ENCODE data around the gene SLC39A11. TPM values are rescaled to one million over a fixed set of nuclear protein-coding genes. Genes with fewer than 3 reads are reported as not detected.
A peak's percentile ranks its signal among the peaks of the same experiment; 100 is the strongest.

Gene SLC39A11
- total RNA-seq, 1 donor from 2014 or later: 5.5 TPM

- Histone ChIP-seq H3F3A (ENCODE audit: low read depth) (no peaks in the 10 kb centered on the region), H3K4me3 (no peak overlapping the region), H3K36me3 (no peaks in the 10 kb centered on the region), H3K9ac (no peak overlapping the region), H4K20me1 (ENCODE audit: low read depth) (no peaks in the 10 kb centered on the region), H3K4me1 (no peaks in the 10 kb centered on the region), H3K4me2 (no peak overlapping the region), H3K79me2 (ENCODE audit: low read depth) (no peaks in the 10 kb centered on the region), H3K9me3 (ENCODE audit: low read depth) (no peaks in the 10 kb centered on the region), H3K27me3 (no peaks in the 10 kb centered on the region), H3K27ac (no peak overlapping the region), H2AFZ (replicated peaks) (no peak overlapping the region)
- H3K4me3 Mint-ChIP-seq: no peak overlapping the region
- DNase-seq (ENCODE audit: low spot score): no peak
- peaks cover 12% of the 10 kb centered on the region for H3K9me3 Mint-ChIP-seq
- H3K27ac Mint-ChIP-seq: peak overlapping the region; percentile 50
- H3K36me3 Mint-ChIP-seq: peaks cover 2% of the 10 kb centered on the region
- peaks cover 13% of the 10 kb centered on the region for H3K4me1 Mint-ChIP-seq
- H3K27me3 Mint-ChIP-seq (ENCODE audit: insufficient read depth, low read depth): peaks cover 2% of the 10 kb centered on the region
- TF ChIP-seq, protein P1, sequence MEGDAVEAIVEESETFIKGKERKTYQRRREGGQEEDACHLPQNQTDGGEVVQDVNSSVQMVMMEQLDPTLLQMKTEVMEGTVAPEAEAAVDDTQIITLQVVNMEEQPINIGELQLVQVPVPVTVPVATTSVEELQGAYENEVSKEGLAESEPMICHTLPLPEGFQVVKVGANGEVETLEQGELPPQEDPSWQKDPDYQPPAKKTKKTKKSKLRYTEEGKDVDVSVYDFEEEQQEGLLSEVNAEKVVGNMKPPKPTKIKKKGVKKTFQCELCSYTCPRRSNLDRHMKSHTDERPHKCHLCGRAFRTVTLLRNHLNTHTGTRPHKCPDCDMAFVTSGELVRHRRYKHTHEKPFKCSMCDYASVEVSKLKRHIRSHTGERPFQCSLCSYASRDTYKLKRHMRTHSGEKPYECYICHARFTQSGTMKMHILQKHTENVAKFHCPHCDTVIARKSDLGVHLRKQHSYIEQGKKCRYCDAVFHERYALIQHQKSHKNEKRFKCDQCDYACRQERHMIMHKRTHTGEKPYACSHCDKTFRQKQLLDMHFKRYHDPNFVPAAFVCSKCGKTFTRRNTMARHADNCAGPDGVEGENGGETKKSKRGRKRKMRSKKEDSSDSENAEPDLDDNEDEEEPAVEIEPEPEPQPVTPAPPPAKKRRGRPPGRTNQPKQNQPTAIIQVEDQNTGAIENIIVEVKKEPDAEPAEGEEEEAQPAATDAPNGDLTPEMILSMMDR (IDR thresholded peaks at IDR 0.05): no peak
- TF ChIP-seq EZH2 (IDR thresholded peaks at IDR 0.05) (no peak), EZH2phosphoT487 (IDR thresholded peaks at IDR 0.05) (no peak)
Measured at GRCh38 chr17:72976971-72977770, 115.3 kb downstream of the SLC39A11 start.

DNA sequence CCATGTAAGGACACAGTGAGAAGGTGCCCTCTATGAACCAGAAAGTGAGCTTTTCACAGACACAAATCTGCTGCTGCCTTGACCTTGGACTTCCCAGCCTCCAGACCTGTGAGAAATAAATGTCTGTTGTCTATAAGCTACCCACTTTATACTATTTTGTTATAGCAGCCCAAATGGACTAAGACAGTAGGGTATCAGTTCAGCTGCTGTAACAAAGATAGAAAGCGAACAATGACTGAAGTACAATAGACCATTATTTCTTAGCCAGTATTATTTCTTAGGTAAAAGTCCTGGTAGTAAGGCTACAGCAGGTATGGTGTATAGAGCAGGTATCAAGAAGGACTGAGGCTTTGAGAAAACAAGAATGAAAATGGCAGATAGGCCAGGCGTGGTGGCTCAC, 117.0 kb downstream of the SLC39A11 start:
- no peak overlapping the region for H3K9ac ChIP-seq
- H4K20me1 ChIP-seq (ENCODE audit: low read depth): no peaks in the 10 kb centered on the region
- no peaks in the 10 kb centered on the region for H3K27me3 ChIP-seq
- TF ChIP-seq EZH2 (IDR thresholded peaks at IDR 0.05): no peak
- TF ChIP-seq, protein P1 (IDR thresholded peaks at IDR 0.05): no peak
- Mint-ChIP-seq H3K27ac (no peak overlapping the region), H3K27me3 (ENCODE audit: insufficient read depth, low read depth) (peaks cover 5% of the 10 kb centered on the region), H3K4me3 (no peak overlapping the region), H3K4me1 (peaks cover 26% of the 10 kb centered on the region), H3K36me3 (peaks cover 2% of the 10 kb centered on the region), H3K9me3 (peaks cover 12% of the 10 kb centered on the region)
- no peaks in the 10 kb centered on the region for H3K79me2 ChIP-seq (ENCODE audit: low read depth)
- no peak overlapping the region for H3K27ac ChIP-seq
- no peak overlapping the region for H3K4me3 ChIP-seq
- H3K4me1 ChIP-seq: peaks cover 11% of the 10 kb centered on the region
- H3K4me2 ChIP-seq: no peak overlapping the region
- DNase-seq (ENCODE audit: low spot score): no peak
- no peaks in the 10 kb centered on the region for H3K36me3 ChIP-seq
- H3F3A ChIP-seq (ENCODE audit: low read depth): no peaks in the 10 kb centered on the region
- no peaks in the 10 kb centered on the region for H3K9me3 ChIP-seq (ENCODE audit: low read depth)
- H2AFZ ChIP-seq (replicated peaks): no peak overlapping the region

DNA sequence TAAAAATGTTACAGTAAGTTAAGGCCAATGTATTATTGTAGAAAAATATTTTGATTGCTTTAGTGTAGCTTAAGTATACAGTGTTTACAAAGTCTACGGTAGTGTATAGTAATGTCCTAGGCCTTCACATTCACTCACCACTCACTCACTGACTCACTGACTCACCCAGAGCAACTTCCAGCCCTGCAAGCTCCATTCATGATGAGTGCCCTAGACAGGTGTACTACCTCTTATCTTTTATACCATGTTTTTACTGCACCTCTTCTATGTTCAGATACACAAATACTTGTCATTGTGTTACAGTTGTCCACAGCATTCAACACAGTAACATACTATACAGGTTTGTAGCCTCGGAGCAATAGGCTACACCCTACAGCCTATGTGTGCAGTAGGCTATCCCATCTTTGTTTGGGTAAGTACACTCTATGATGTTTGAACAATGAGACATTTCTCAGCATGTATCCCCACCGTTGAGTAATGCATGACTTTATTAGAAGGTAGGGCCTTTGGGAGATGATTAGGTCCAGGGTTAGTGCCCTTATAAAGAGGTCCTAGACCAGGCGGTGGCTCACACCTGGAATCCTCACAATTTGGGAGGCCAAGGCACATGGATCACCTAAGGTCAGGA, 117.8 kb downstream of the SLC39A11 start:
- Histone ChIP-seq H3K27ac (no peak overlapping the region), H3K36me3 (no peaks in the 10 kb centered on the region), H3K4me2 (no peak overlapping the region), H3K4me3 (no peak overlapping the region), H4K20me1 (ENCODE audit: low read depth) (no peaks in the 10 kb centered on the region), H3K9ac (no peak overlapping the region), H2AFZ (replicated peaks) (no peak overlapping the region), H3K9me3 (ENCODE audit: low read depth) (no peaks in the 10 kb centered on the region), H3F3A (ENCODE audit: low read depth) (no peaks in the 10 kb centered on the region), H3K4me1 (peaks cover 18% of the 10 kb centered on the region), H3K27me3 (no peaks in the 10 kb centered on the region), H3K79me2 (ENCODE audit: low read depth) (no peaks in the 10 kb centered on the region)
- TF ChIP-seq EZH2 (IDR thresholded peaks at IDR 0.05): no peak
- TF ChIP-seq, protein P1 (IDR thresholded peaks at IDR 0.05): no peak
- no peak for TF ChIP-seq EZH2phosphoT487 (IDR thresholded peaks at IDR 0.05)
- peaks cover 33% of the 10 kb centered on the region for H3K4me1 Mint-ChIP-seq
- peaks cover 2% of the 10 kb centered on the region for H3K36me3 Mint-ChIP-seq
- H3K9me3 Mint-ChIP-seq: peaks cover 12% of the 10 kb centered on the region
- H3K4me3 Mint-ChIP-seq: no peak overlapping the region
- H3K27ac Mint-ChIP-seq: no peak overlapping the region
- peaks cover 5% of the 10 kb centered on the region for H3K27me3 Mint-ChIP-seq (ENCODE audit: insufficient read depth, low read depth)
- DNase-seq (ENCODE audit: low spot score): no peak
